Stimulated activated naive CD8-positive, alpha-beta T cell treated with anti-CD3 and anti-CD28 coated beads, Interleukin-15, Interleukin-2, amounts not matched to agents 100 ng/mL and 50 ng/mL, for 24 hours (primary cell): ENCODE measurements around the gene ITM2B.
"Not testable (repeated sequence)": the region's sequence is repeated elsewhere in the genome, so short reads cannot be mapped to it uniquely, and the experiment has no call there.

Experiments used
- H3K27ac Mint-ChIP-seq: one replicate; pipeline ENCODE4 v1.8.0; 2021; ENCODE audit warnings: mild to moderate bottlenecking, mixed read lengths
- H3K27me3 Mint-ChIP-seq: one replicate; pipeline ENCODE4 v1.8.0; 2021; ENCODE audit warnings: mixed read lengths
- H3K36me3 Mint-ChIP-seq: one replicate; pipeline ENCODE4 v1.8.0; 2021; ENCODE audit warnings: low read depth, mixed read lengths
- H3K4me1 Mint-ChIP-seq: one replicate; pipeline ENCODE4 v1.8.0; 2021; ENCODE audit warnings: low read depth, mixed read lengths
- H3K4me3 Mint-ChIP-seq: one replicate; pipeline ENCODE4 v1.8.0; 2021; ENCODE audit warnings: mild to moderate bottlenecking, mixed read lengths
- H3K9me3 Mint-ChIP-seq: one replicate; pipeline ENCODE4 v1.8.0; 2021; ENCODE audit warnings: mixed read lengths

The ITM2B gene

DNA sequence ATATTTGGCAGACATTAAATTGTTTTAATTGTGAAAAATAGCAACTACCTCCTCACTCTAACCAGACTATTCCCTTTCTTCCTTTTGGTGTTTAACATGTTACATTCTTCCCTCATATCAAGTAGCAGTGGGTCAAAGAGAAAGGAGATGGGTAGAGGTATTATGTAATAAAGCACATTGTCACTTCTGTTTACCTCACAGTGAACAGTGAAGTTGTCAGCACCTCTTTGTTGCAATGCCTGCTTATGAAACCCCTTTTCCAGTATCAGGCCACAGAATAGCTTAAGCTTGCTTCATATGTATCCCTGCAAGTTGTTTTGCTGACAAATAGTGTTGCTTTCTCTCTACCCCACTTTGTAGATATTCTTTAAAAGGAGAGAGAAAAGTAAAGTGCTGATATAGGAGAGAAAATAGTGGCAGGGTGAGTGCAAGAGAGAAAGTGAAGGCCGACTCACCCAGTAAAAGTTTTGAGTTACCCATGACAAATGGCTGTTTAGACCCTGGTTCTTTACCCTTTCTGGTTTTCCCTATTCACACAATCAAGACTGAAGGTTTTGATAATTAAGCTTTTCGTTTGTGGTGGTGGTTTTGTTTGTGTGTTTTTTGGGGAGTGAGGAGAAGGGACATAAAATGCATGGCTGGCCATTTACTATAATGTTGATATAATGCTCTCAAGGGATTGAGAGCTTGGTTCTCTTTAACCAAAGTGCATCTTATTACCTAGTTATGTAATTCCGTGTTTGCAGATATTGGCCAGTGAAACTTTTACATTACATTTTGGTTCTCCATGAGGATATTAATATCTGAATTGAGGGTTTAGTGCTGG, 3.7 kb downstream of the ITM2B start:
- Mint-ChIP-seq H3K36me3 (peaks cover 17% of the 10 kb centered on the region), H3K27me3 (no peaks in the 10 kb centered on the region), H3K9me3 (no peaks in the 10 kb centered on the region), H3K27ac (peak overlapping the region; percentile 32), H3K4me3 (peak overlapping the region; percentile 91), H3K4me1 (peaks cover 79% of the 10 kb centered on the region)

DNA sequence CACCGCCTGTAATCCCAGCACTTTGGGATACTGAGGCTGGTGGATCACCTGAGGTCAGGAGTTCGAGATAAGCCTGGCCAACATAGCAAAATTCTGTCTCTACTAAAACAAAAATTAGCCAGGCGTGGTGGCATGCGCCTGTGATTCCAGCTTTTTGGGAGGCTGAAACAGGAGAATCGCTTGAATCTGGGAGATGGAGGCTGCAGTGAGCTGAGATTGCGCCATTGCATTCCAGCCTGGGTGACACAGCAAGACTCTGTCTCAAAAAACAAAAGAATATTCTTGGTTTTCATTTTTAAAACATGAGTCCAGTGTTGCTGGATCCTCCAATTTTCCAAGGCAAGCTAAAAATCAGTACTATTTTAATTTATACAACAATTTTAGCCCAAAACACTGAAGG, 6.4 kb downstream of the ITM2B start:
- Mint-ChIP-seq H3K36me3 (peaks cover 17% of the 10 kb centered on the region), H3K4me1 (peaks cover 85% of the 10 kb centered on the region)
- H3K9me3 Mint-ChIP-seq, H3K27me3 Mint-ChIP-seq, H3K27ac Mint-ChIP-seq, H3K4me3 Mint-ChIP-seq: not testable (repeated sequence)

- Mint-ChIP-seq H3K36me3 (peaks cover 18% of the 10 kb centered on the region), H3K9me3 (no peaks in the 10 kb centered on the region), H3K4me1 (peaks cover 78% of the 10 kb centered on the region), H3K4me3 (no peak overlapping the region), H3K27me3 (no peaks in the 10 kb centered on the region), H3K27ac (peak overlapping the region; percentile 63)
Measured at GRCh38 chr13:48241651-48242050, 8.6 kb downstream of the ITM2B start.

GRCh38 chr13:48242677-48243076, 9.7 kb downstream of the ITM2B start:
- no peaks in the 10 kb centered on the region for H3K27me3 Mint-ChIP-seq
- peaks cover 73% of the 10 kb centered on the region for H3K4me1 Mint-ChIP-seq
- peaks cover 17% of the 10 kb centered on the region for H3K36me3 Mint-ChIP-seq
- H3K4me3 Mint-ChIP-seq: no peak overlapping the region
- H3K9me3 Mint-ChIP-seq: no peaks in the 10 kb centered on the region
- H3K27ac Mint-ChIP-seq: no peak overlapping the region

- no peak overlapping the region for H3K4me3 Mint-ChIP-seq
- peaks cover 23% of the 10 kb centered on the region for H3K36me3 Mint-ChIP-seq
- no peaks in the 10 kb centered on the region for H3K27me3 Mint-ChIP-seq
- no peaks in the 10 kb centered on the region for H3K9me3 Mint-ChIP-seq
- peaks cover 71% of the 10 kb centered on the region for H3K4me1 Mint-ChIP-seq
- no peak overlapping the region for H3K27ac Mint-ChIP-seq
Measured at GRCh38 chr13:48244159-48244558, 11.2 kb downstream of the ITM2B start.

- H3K27me3 Mint-ChIP-seq: no peaks in the 10 kb centered on the region
- peaks cover 17% of the 10 kb centered on the region for H3K36me3 Mint-ChIP-seq
- no peaks in the 10 kb centered on the region for H3K9me3 Mint-ChIP-seq
- H3K4me3 Mint-ChIP-seq: no peak overlapping the region
- H3K4me1 Mint-ChIP-seq: peaks cover 77% of the 10 kb centered on the region
- H3K27ac Mint-ChIP-seq: peak overlapping the region; percentile 27
Measured at GRCh38 chr13:48246102-48246501, 13.1 kb downstream of the ITM2B start.

- H3K27ac Mint-ChIP-seq: peak overlapping the region; percentile 57
- H3K36me3 Mint-ChIP-seq: peaks cover 32% of the 10 kb centered on the region
- H3K27me3 Mint-ChIP-seq: no peaks in the 10 kb centered on the region
- H3K4me3 Mint-ChIP-seq: no peak overlapping the region
- H3K9me3 Mint-ChIP-seq: no peaks in the 10 kb centered on the region
- peaks cover 76% of the 10 kb centered on the region for H3K4me1 Mint-ChIP-seq
Measured at GRCh38 chr13:48249018-48249417, 16.0 kb downstream of the ITM2B start.

DNA sequence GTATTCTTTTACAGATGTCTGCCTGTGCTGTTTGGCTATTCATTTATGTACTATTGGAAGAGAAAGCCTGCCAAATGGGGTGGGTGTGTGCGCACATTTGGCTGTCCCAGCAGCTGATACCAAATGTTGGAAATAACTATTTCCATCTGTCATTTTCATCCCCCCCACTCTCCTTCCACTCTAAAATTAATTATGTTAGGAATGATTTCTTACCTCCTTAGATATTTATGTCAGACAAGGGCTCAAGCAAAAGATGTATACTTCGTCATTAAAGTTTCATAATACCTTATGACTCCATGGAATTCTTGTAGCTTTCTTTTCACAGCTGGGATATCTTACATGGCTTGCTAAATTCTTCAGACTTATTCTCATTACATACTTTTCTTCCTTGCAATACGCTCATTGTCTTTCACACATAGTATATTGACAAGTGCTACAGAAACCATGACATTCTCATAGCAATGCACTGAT, 18.6 kb downstream of the ITM2B start:
- Mint-ChIP-seq H3K9me3 (no peaks in the 10 kb centered on the region), H3K36me3 (peaks cover 48% of the 10 kb centered on the region), H3K4me1 (peaks cover 69% of the 10 kb centered on the region), H3K27ac (no peak overlapping the region), H3K4me3 (no peak overlapping the region), H3K27me3 (no peaks in the 10 kb centered on the region)

DNA sequence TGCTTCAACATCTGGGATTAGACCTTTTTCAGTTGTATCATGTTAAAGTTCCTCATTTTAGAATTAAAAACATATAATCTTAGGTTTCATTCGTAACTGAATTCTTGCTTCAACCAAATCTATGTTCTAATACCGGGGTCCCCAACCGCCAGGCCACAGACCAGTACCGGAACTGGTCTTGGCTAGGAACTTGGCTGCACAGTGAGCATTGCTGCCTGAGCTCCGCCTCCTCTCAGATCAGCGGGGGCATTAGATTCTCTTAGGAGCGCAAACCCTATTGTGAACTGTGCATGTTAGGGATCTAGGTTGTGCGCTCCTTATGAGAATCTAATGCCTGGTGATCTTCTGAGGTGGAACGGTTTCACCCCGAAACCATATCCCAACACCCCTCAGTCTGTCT, 19.2 kb downstream of the ITM2B start:
- no peak overlapping the region for H3K27ac Mint-ChIP-seq
- no peak overlapping the region for H3K4me3 Mint-ChIP-seq
- H3K4me1 Mint-ChIP-seq: peaks cover 68% of the 10 kb centered on the region
- H3K36me3 Mint-ChIP-seq: peaks cover 49% of the 10 kb centered on the region
- H3K27me3 Mint-ChIP-seq: no peaks in the 10 kb centered on the region
- H3K9me3 Mint-ChIP-seq: no peaks in the 10 kb centered on the region

- H3K9me3 Mint-ChIP-seq: no peaks in the 10 kb centered on the region
- peaks cover 60% of the 10 kb centered on the region for H3K36me3 Mint-ChIP-seq
- H3K27me3 Mint-ChIP-seq: no peaks in the 10 kb centered on the region
- peak overlapping the region; percentile 29 for H3K27ac Mint-ChIP-seq
- H3K4me1 Mint-ChIP-seq: peaks cover 70% of the 10 kb centered on the region
- no peak overlapping the region for H3K4me3 Mint-ChIP-seq
Measured at GRCh38 chr13:48253849-48254248, 20.8 kb downstream of the ITM2B start.

DNA sequence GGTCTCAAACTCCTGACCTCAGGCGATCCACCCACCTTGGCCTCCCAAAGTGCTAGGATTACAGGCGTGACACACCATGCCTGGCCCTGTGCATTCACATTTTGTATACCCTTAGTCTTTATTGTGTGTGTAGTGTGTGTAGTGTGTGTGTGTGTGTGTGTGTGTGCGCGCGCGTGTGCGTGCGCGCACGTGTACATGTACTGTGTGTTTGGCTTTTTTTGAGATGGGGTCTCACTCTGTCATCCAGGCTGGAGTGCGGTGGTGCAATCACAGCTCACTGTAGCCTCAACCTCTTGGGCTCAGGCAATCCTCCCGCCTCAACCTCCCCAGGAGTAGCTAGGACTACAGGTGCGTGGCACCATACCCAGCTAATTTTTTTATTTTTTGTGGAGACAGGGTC, 22.1 kb downstream of the ITM2B start:
- H3K4me1 Mint-ChIP-seq: peaks cover 71% of the 10 kb centered on the region
- H3K9me3 Mint-ChIP-seq: no peaks in the 10 kb centered on the region
- H3K4me3 Mint-ChIP-seq: no peak overlapping the region
- H3K36me3 Mint-ChIP-seq: peaks cover 68% of the 10 kb centered on the region
- H3K27ac Mint-ChIP-seq: no peak overlapping the region
- H3K27me3 Mint-ChIP-seq: no peaks in the 10 kb centered on the region

- H3K27me3 Mint-ChIP-seq: no peaks in the 10 kb centered on the region
- no peak overlapping the region for H3K4me3 Mint-ChIP-seq
- peaks cover 77% of the 10 kb centered on the region for H3K36me3 Mint-ChIP-seq
- H3K27ac Mint-ChIP-seq: peak overlapping the region; percentile 50
- peaks cover 67% of the 10 kb centered on the region for H3K4me1 Mint-ChIP-seq
- no peaks in the 10 kb centered on the region for H3K9me3 Mint-ChIP-seq
Measured at GRCh38 chr13:48255954-48256353, 22.9 kb downstream of the ITM2B start.

DNA sequence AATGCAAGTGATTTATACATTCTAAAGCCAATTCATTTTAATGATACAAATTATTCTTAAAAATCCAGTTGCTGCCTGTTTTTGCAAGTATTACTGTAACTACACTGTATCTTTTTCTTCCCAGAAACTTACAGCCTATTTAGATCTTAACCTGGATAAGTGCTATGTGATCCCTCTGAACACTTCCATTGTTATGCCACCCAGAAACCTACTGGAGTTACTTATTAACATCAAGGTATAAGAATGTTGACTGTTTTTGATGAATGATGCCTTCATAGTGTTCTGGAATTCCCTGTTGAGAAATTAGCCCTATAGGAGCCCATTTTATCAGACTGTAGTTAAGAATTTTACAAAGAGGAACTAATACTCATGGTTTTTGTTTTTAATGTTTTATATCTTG, 25.0 kb downstream of the ITM2B start:
- H3K27me3 Mint-ChIP-seq: no peaks in the 10 kb centered on the region
- no peaks in the 10 kb centered on the region for H3K9me3 Mint-ChIP-seq
- peaks cover 58% of the 10 kb centered on the region for H3K4me1 Mint-ChIP-seq
- no peak overlapping the region for H3K4me3 Mint-ChIP-seq
- H3K27ac Mint-ChIP-seq: no peak overlapping the region
- H3K36me3 Mint-ChIP-seq: peaks cover 82% of the 10 kb centered on the region

- Mint-ChIP-seq H3K4me1 (peaks cover 63% of the 10 kb centered on the region), H3K27ac (no peak overlapping the region), H3K36me3 (peaks cover 85% of the 10 kb centered on the region), H3K4me3 (no peak overlapping the region), H3K27me3 (no peaks in the 10 kb centered on the region), H3K9me3 (no peaks in the 10 kb centered on the region)
Measured at GRCh38 chr13:48258430-48258829, 25.4 kb downstream of the ITM2B start.

GRCh38 chr13:48260970-48261369, 28.0 kb downstream of the ITM2B start:
- Mint-ChIP-seq H3K9me3 (no peaks in the 10 kb centered on the region), H3K27ac (no peak overlapping the region), H3K4me1 (peaks cover 76% of the 10 kb centered on the region), H3K27me3 (no peaks in the 10 kb centered on the region), H3K36me3 (peaks cover 70% of the 10 kb centered on the region), H3K4me3 (no peak overlapping the region)

DNA sequence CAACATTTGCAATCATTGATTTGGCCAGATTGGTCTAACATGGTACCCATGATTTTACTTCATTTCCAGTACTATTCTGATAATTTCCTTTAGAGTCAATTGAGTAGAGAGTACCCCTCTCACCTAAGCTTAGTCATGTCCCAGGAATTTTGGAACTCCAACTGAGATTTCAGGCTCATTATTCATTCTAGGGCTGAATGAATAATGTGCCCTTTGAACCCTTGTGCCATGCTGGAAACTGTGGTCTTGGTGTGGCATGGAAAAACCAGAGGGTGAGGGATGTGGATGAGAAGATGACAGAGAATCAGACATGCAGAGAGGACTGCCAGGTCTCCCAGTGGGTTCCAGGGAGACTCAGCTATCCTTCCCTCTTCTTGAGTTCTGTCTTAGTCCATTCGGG, 30.2 kb downstream of the ITM2B start:
- Mint-ChIP-seq H3K9me3 (no peaks in the 10 kb centered on the region), H3K27me3 (no peaks in the 10 kb centered on the region), H3K36me3 (peaks cover 53% of the 10 kb centered on the region), H3K27ac (no peak overlapping the region), H3K4me3 (no peak overlapping the region), H3K4me1 (peaks cover 74% of the 10 kb centered on the region)
